IPS-20b (cell line): ENCODE data around the gene CMC1.
A peak's percentile ranks its signal among the peaks of the same experiment; 100 is the strongest.
"Not testable (repeated sequence)": the region's sequence is repeated elsewhere in the genome, so short reads cannot be mapped to it uniquely, and the experiment has no call there.

Experiments used
- H3K27ac ChIP-seq: one replicate; pipeline ENCODE4 v1.5.1; 2013; ENCODE audit warnings: low read length
- H3K27me3 ChIP-seq: 2 replicates; pipeline ENCODE4 v1.6.1; 2013; ENCODE audit warnings: mild to moderate bottlenecking, low read length, inconsistent platforms; ENCODE audit not compliant: insufficient read depth
- H3K36me3 ChIP-seq: 2 replicates; pipeline ENCODE4 v1.6.1; 2013; ENCODE audit warnings: low read depth, mild to moderate bottlenecking, inconsistent platforms, low read length, moderate library complexity; ENCODE audit not compliant: insufficient read depth
- H3K4me1 ChIP-seq: 2 replicates; pipeline ENCODE4 v1.6.1; 2013; ENCODE audit warnings: mild to moderate bottlenecking, control low read depth, inconsistent platforms, low read length, moderate library complexity; ENCODE audit not compliant: insufficient read depth
- H3K4me3 ChIP-seq: 2 replicates; pipeline ENCODE4 v1.5.1; 2013; ENCODE audit warnings: mild to moderate bottlenecking, low read length, inconsistent platforms
- H3K9ac ChIP-seq: 2 replicates; pipeline ENCODE4 v1.6.1; 2013; ENCODE audit warnings: low read depth, mild to moderate bottlenecking, inconsistent platforms, low read length, moderate library complexity
- H3K9me3 ChIP-seq: 2 replicates; pipeline ENCODE4 v1.6.1; 2013; ENCODE audit warnings: mild to moderate bottlenecking, low read depth, low read length, inconsistent platforms; ENCODE audit not compliant: insufficient read depth

CMC1 gene

GRCh38 chr3:28241221-28242160 lies at the start of gene CMC1:
Gene CMC1 (plus strand): TSS chr3:28241619. CDS start chr3:28241794, 175 bp downstream.
- peak within 1 kb of the TSS; percentile 91 for H3K4me3 ChIP-seq
- peak within 1 kb of the TSS; percentile 89 for H3K9ac ChIP-seq
- no peaks in the 10 kb centered on the region for H3K36me3 ChIP-seq
- peak within 1 kb of the TSS; percentile 72 for H3K27ac ChIP-seq
- H3K9me3 ChIP-seq, result no peaks in the 10 kb centered on the region
- peaks cover 24% of the 10 kb centered on the region; the same call in 1 of the 2 replicates for H3K4me1 ChIP-seq
- H3K27me3 ChIP-seq, result no peaks in the 10 kb centered on the region

GRCh38 chr3:28198161-28198560 lies 43.3 kb upstream of the CMC1 start:
- no peak overlapping the region for H3K27ac ChIP-seq
- H3K9me3 ChIP-seq, result no peaks in the 10 kb centered on the region
- H3K4me1 ChIP-seq, result no peaks in the 10 kb centered on the region
- no peaks in the 10 kb centered on the region for H3K27me3 ChIP-seq
- H3K36me3 ChIP-seq, result no peaks in the 10 kb centered on the region
- no peak overlapping the region for H3K9ac ChIP-seq
- no peak overlapping the region for H3K4me3 ChIP-seq

GRCh38 chr3:28198974-28199373 lies 42.4 kb upstream of the CMC1 start:
- Histone ChIP-seq H3K27ac (no peak overlapping the region), H3K4me3 (no peak overlapping the region), H3K36me3 (no peaks in the 10 kb centered on the region), H3K27me3 (no peaks in the 10 kb centered on the region), H3K9ac (no peak overlapping the region), H3K4me1 (no peaks in the 10 kb centered on the region), H3K9me3 (no peaks in the 10 kb centered on the region)

GRCh38 chr3:28199643-28200042 lies 41.8 kb upstream of the CMC1 start:
- H3K36me3 ChIP-seq, H3K27ac ChIP-seq, H3K27me3 ChIP-seq, H3K4me3 ChIP-seq, H3K9me3 ChIP-seq, H3K9ac ChIP-seq, H3K4me1 ChIP-seq: not testable (repeated sequence)

GRCh38 chr3:28200366-28200848 lies 41.0 kb upstream of the CMC1 start:
- not testable (repeated sequence) for H3K4me3 ChIP-seq, H3K27me3 ChIP-seq, H3K27ac ChIP-seq, H3K4me1 ChIP-seq, H3K9me3 ChIP-seq, H3K9ac ChIP-seq, H3K36me3 ChIP-seq

GRCh38 chr3:28206479-28206878 lies 34.9 kb upstream of the CMC1 start:
- H3K36me3 ChIP-seq, result no peaks in the 10 kb centered on the region
- no peaks in the 10 kb centered on the region for H3K4me1 ChIP-seq
- no peak overlapping the region for H3K27ac ChIP-seq
- H3K4me3 ChIP-seq, result no peak overlapping the region
- no peaks in the 10 kb centered on the region for H3K9me3 ChIP-seq
- H3K27me3 ChIP-seq, result no peaks in the 10 kb centered on the region
- no peak overlapping the region for H3K9ac ChIP-seq

GRCh38 chr3:28207000-28207733 lies 34.3 kb upstream of the CMC1 start:
- Histone ChIP-seq H3K9me3 (no peaks in the 10 kb centered on the region), H3K9ac (no peak overlapping the region), H3K4me3 (no peak overlapping the region), H3K27ac (no peak overlapping the region), H3K4me1 (no peaks in the 10 kb centered on the region), H3K36me3 (no peaks in the 10 kb centered on the region), H3K27me3 (no peaks in the 10 kb centered on the region)

- no peaks in the 10 kb centered on the region for H3K4me1 ChIP-seq
- no peak overlapping the region for H3K27ac ChIP-seq
- no peak overlapping the region for H3K4me3 ChIP-seq
Observed at GRCh38 chr3:28210968-28211713, 30.3 kb upstream of the CMC1 start.

GRCh38 chr3:28212681-28213080 lies 28.7 kb upstream of the CMC1 start:
- Histone ChIP-seq H3K4me1 (no peaks in the 10 kb centered on the region), H3K4me3 (no peak overlapping the region), H3K9me3 (peaks cover 7% of the 10 kb centered on the region), H3K36me3 (no peaks in the 10 kb centered on the region), H3K27ac (no peak overlapping the region), H3K9ac (no peak overlapping the region), H3K27me3 (no peaks in the 10 kb centered on the region)

More at GRCh38 chr3:28210968-28211713, 30.3 kb upstream of the CMC1 start:
- Histone ChIP-seq H3K36me3 (no peaks in the 10 kb centered on the region), H3K9ac (no peak overlapping the region), H3K9me3 (peaks cover 7% of the 10 kb centered on the region), H3K27me3 (no peaks in the 10 kb centered on the region)

GRCh38 chr3:28215407-28215806 lies 26.0 kb upstream of the CMC1 start:
- Histone ChIP-seq H3K27ac (no peak overlapping the region), H3K4me1 (no peaks in the 10 kb centered on the region), H3K36me3 (no peaks in the 10 kb centered on the region), H3K27me3 (no peaks in the 10 kb centered on the region), H3K9me3 (peaks cover 7% of the 10 kb centered on the region), H3K4me3 (no peak overlapping the region), H3K9ac (no peak overlapping the region)

- peaks cover 7% of the 10 kb centered on the region for H3K9me3 ChIP-seq
- H3K27ac ChIP-seq, result no peak overlapping the region
- no peaks in the 10 kb centered on the region for H3K36me3 ChIP-seq
- H3K4me1 ChIP-seq, result no peaks in the 10 kb centered on the region
- no peak overlapping the region for H3K9ac ChIP-seq
- no peaks in the 10 kb centered on the region for H3K27me3 ChIP-seq
- no peak overlapping the region for H3K4me3 ChIP-seq
Observed at GRCh38 chr3:28218071-28218916, 23.1 kb upstream of the CMC1 start.
